Neutrophil (primary cell): ENCODE measurements around the gene NTRK3.

Experiments
- H3K27ac ChIP-seq: fragments of 200-600 bp; sonication (generic); 2 replicates; pipeline ENCODE4 v1.5.1; 2016; ENCODE audit warnings: mild to moderate bottlenecking, moderate library complexity
- H3K27me3 ChIP-seq: fragments of 200-600 bp; sonication (generic); 2 replicates; pipeline ENCODE4 v1.6.0; 2016; ENCODE audit warnings: mild to moderate bottlenecking
- H3K36me3 ChIP-seq: fragments of 200-600 bp; sonication (generic); 2 replicates; pipeline ENCODE4 v1.5.1; 2017
- H3K4me1 ChIP-seq, 2 experiments: fragments of 200-600 bp in 1 of 2; sonication (generic) in 1 of 2; 1 replicate in 1 of 2; 2 replicates in 1 of 2; pipeline versions ENCODE4 v1.5.1 to v1.6.1; 2013 to 2016; ENCODE audit warnings: low read depth in 1 of 2, low read length in 1 of 2, mild to moderate bottlenecking in 1 of 2, moderate library complexity in 1 of 2; ENCODE audit not compliant: control insufficient read depth in 1 of 2, insufficient read depth in 1 of 2
- H3K4me3 ChIP-seq, 2 experiments: fragments of 200-600 bp in 1 of 2; sonication (generic) in 1 of 2; 1 replicate in 1 of 2; 2 replicates in 1 of 2; pipeline ENCODE4 v1.5.1; 2013 to 2016; ENCODE audit warnings: low read depth in 1 of 2, low read length in 1 of 2, mild to moderate bottlenecking in 1 of 2, moderate library complexity in 1 of 2
- H3K9me3 ChIP-seq: fragments of 200-600 bp; sonication (generic); 2 replicates; pipeline ENCODE4 v1.5.1; 2016
- CTCF ChIP-seq: fragments of 200-600 bp; sonication (generic); IDR thresholded peaks from 2 replicates; pipeline ENCODE4 v1.5.1; 2016; ENCODE audit warnings: antibody characterized with exemption

Gene NTRK3

DNA sequence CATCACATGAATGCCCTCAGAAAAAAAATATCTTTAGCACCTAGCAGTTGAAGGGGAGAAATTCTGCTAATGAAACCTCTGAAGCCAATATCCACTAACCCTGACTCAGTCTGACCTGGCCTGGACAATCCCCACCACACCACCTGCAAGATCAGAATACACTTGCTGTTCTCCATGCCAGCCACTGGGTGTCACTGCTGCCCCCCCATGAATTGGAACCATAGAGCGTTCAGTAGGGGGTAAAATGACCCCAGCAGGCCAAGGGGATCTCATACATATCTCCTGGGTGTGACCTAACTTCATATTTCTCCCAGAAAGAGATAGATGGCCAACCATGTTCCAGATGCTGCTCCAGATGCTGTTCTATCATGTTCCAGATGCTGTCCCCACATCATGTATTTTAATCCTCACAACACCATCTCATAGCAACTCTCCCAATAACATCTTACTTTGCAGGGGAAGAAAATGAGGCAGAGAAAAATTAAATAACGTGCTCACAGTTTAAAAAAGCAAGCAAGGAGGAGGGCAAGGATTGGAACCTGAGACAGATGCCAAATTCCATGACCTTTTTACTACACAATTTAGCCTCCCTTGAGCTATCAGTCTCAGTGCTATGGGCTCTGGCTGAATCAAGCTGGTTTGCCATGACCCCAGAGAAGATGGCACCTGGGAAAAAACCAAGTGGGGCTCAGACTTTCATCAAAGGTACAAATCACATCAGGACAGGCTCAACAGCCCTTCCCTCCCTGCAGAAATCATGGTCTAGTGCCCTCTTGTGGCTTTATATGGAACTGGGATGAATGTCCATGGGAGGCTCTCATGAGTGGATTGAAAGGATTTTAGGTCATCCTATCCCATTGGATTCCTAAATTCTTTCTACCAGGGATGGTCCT lies 12.4 kb downstream of the NTRK3 start:
- no peaks in the 10 kb centered on the region for H3K36me3 ChIP-seq
- H3K4me1 ChIP-seq = no peaks in the 10 kb centered on the region
- H3K4me3 ChIP-seq = no peak overlapping the region
- TF ChIP-seq CTCF = no peak
- H3K27ac ChIP-seq = no peak overlapping the region
- H3K27me3 ChIP-seq = no peaks in the 10 kb centered on the region
- no peaks in the 10 kb centered on the region for H3K9me3 ChIP-seq

DNA sequence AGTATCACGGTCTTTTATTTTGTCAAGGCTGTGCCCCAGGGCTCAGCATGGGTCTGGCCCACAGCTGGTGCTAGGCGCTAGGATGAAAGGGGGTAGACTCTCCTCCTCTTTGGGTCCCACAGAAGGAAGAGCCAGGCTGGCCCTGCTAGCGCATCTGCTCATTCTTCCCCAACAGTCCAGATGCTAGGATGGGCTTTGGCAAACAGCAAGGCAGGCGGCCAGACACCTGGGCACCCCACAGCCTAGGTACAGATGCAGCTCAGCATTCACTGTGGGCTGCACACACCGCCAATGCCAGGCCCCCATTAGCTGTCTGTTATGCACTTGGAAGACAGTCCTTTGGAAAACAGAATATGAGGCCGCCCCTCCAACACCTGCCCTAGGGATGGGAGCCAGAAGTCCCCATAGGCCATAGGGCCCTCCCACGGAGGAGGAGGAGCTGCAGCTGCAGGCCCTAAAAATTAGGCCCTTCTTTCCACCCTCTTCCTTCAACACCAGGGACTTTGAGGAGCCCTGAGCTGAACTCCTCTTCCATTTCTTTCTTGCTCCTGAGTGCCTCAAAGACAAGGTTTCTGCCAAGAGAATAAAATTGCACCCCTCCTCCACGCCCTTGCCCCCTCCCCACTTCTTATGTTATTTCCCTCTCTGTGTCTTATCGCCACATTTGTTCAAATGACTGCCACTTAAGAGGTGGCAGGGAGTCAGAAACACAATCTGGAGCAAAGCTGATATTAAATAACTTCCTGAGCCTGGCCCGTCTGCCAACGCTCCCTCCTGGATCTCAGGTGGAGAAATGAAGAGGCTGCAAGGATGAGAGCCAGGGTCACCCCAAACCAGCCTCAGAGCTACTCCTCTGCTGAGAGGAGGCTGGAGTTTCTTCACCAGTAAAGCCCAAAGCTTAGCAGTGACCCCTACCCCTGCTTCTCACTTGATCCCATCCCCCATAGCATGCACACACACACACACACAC lies 13.7 kb downstream of the NTRK3 start:
- Histone ChIP-seq H3K27me3 (peaks cover 1% of the 10 kb centered on the region), H3K36me3 (no peaks in the 10 kb centered on the region), H3K9me3 (no peaks in the 10 kb centered on the region), H3K4me3 (no peak overlapping the region), H3K4me1 (no peaks in the 10 kb centered on the region), H3K27ac (no peak overlapping the region)
- TF ChIP-seq CTCF = no peak

DNA sequence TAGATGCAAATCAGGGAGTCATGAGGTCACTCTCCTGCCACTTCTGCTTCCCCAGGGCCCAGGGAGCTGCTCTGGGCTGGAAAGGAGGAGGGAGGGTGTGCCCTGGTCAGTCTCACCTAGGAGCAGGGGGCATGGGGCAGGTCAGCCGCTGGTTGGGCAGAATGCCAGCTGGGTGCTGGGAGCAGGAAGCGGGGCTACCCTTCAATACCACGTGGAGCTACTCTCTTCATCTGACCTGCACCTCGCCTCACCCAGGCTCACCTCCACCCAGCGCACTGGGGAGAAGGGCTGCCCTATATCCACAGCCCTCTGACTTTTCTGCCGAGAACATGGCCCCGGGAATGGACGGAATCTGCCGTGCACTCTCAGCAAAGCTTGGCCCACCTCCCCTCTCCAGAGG lies 15.1 kb downstream of the NTRK3 start:
- Histone ChIP-seq H3K27me3 (peaks cover 10% of the 10 kb centered on the region), H3K4me3 (no peak overlapping the region), H3K27ac (no peak overlapping the region), H3K4me1 (no peaks in the 10 kb centered on the region), H3K36me3 (no peaks in the 10 kb centered on the region), H3K9me3 (no peaks in the 10 kb centered on the region)
- no peak for TF ChIP-seq CTCF

DNA sequence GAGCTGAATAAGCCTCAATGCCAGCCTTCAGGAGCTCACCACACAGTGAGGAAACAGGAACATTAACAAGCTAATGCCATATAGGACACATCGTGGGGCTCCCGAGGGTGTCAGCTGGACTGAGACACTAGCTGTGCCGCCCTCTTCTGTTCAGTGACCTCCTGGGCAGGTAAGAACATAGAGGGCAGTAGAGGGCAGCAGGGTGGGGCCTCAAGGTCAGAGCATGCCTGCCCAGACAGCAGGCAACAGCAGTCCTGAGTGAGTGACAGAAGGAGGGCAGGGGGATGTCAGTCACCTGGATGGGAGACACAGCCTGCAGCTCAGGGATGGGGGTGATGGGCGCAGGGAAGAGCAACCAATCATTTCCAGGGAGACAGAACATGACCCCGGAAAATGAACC lies 15.5 kb downstream of the NTRK3 start:
- Histone ChIP-seq H3K27me3 (peaks cover 10% of the 10 kb centered on the region), H3K27ac (no peak overlapping the region), H3K4me3 (no peak overlapping the region), H3K9me3 (no peaks in the 10 kb centered on the region), H3K36me3 (no peaks in the 10 kb centered on the region), H3K4me1 (no peaks in the 10 kb centered on the region)
- TF ChIP-seq CTCF = no peak

GRCh38 chr15:88239594-88239993 lies 16.9 kb downstream of the NTRK3 start:
- Histone ChIP-seq H3K9me3 (no peaks in the 10 kb centered on the region), H3K27ac (no peak overlapping the region), H3K4me1 (no peaks in the 10 kb centered on the region), H3K4me3 (no peak overlapping the region), H3K36me3 (no peaks in the 10 kb centered on the region), H3K27me3 (peaks cover 10% of the 10 kb centered on the region)
- no peak for TF ChIP-seq CTCF
